Endothelial cell of umbilical vein (primary cell): ENCODE results near the gene ARFGAP3. TPM values are rescaled to one million over a fixed set of nuclear protein-coding genes. Genes with fewer than 3 reads are reported as not detected.

Source experiments
- BruUV-seq: library from RNA; stranded (reverse); fragments of 400-500 nt; replicated peaks from 2 replicates; lab custom pipeline; 2021; lab: Mats Ljungman, UMichigan
- CTCF ChIA-PET: fragments of 300-600, 350-600 bp; sonication (Branson Sonifier 250); formaldehyde crosslinking; loops from one replicate; lab custom pipeline; 2021; ENCODE audit warnings: antibody characterized with exemption, inconsistent platforms; lab: Charles Lee
- POLR2A ChIA-PET: fragments of 300-600, 350-600 bp; sonication (Branson Sonifier 250); formaldehyde crosslinking; loops from one replicate; lab custom pipeline; 2021; ENCODE audit warnings: antibody characterized with exemption, inconsistent platforms; lab: Charles Lee
- DNase-seq: peaks from one replicate; pipeline ENCODE4 v3.0.0-alpha.2; 2011; ENCODE audit warnings: low read depth, low spot score
- FAIRE-seq: peaks from 2 replicates; lab custom pipeline; 2011; peaks lifted over from hg19 to GRCh38; lab: Jason Lieb, UNC
- H2AFZ ChIP-seq: 2 replicates; pipeline ENCODE4 v1.6.0; 2012; ENCODE audit warnings: low read depth, low read length, control low read depth, inconsistent platforms
- H3K27ac ChIP-seq: 2 replicates; pipeline ENCODE4 v1.5.1; 2011; ENCODE audit warnings: low read depth, mild to moderate bottlenecking, control low read depth, low read length, moderate library complexity; ENCODE audit not compliant: insufficient read depth
- H3K27me3 ChIP-seq, 2 experiments: 2 replicates each; pipeline versions ENCODE4 v1.6.0 to v1.6.1; 2011; ENCODE audit warnings: low read length in 2 of 2, mixed read lengths in 1 of 2; ENCODE audit not compliant: control insufficient read depth in 2 of 2, insufficient read depth in 2 of 2
- H3K36me3 ChIP-seq, 2 experiments: 2 replicates in 1 of 2; 3 replicates in 1 of 2; pipeline ENCODE4 v1.5.1; 2011; ENCODE audit warnings: low read length in 2 of 2, mild to moderate bottlenecking in 1 of 2, moderate library complexity in 1 of 2; ENCODE audit not compliant: control insufficient read depth in 2 of 2, insufficient read depth in 2 of 2; ENCODE audit errors: extremely low read depth in 1 of 2
- H3K4me1 ChIP-seq: 3 replicates; pipeline ENCODE4 v1.5.1; 2011; ENCODE audit warnings: mild to moderate bottlenecking, low read length; ENCODE audit not compliant: control insufficient read depth, insufficient read depth; ENCODE audit errors: extremely low read depth
- H3K4me2 ChIP-seq: 2 replicates; pipeline ENCODE4 v1.6.1; 2011; ENCODE audit warnings: low read length, control low read depth, mixed read lengths; ENCODE audit not compliant: insufficient read depth
- H3K4me3 ChIP-seq, 3 experiments: fragments of 200-600 bp in 1 of 3; sonication (generic), shearing (Covaris generic) in 1 of 3; replicated peaks in 1 of 3; 2 replicates each; pipeline ENCODE4 v1.5.1; 2011 to 2016; ENCODE audit warnings: control low read depth in 3 of 3, low read length in 3 of 3, mild to moderate bottlenecking in 2 of 3, inconsistent platforms in 1 of 3, low read depth in 1 of 3, moderate library complexity in 1 of 3; ENCODE audit not compliant: insufficient read depth in 1 of 3
- H3K79me2 ChIP-seq: 2 replicates; pipeline ENCODE4 v1.6.0; 2012; ENCODE audit warnings: low read length, inconsistent platforms; ENCODE audit not compliant: control insufficient read depth, insufficient read depth
- H3K9ac ChIP-seq: replicated peaks from 2 replicates; pipeline ENCODE3; 2011; ENCODE audit warnings: low read length, control low read depth; ENCODE audit not compliant: insufficient read depth; ENCODE audit errors: extremely low read depth
- H3K9me1 ChIP-seq: replicated peaks from 3 replicates; pipeline ENCODE4 v1.6.0; 2011; ENCODE audit warnings: mild to moderate bottlenecking, low read length; ENCODE audit not compliant: control insufficient read depth, insufficient read depth; ENCODE audit errors: extremely low read depth
- H3K9me3 ChIP-seq: replicated peaks from 2 replicates; pipeline ENCODE4 v1.5.1; 2012; ENCODE audit warnings: low read length, inconsistent platforms; ENCODE audit not compliant: control insufficient read depth, insufficient read depth
- H4K20me1 ChIP-seq: replicated peaks from 2 replicates; pipeline ENCODE3; 2011; ENCODE audit warnings: mild to moderate bottlenecking, low read length; ENCODE audit not compliant: control insufficient read depth, insufficient read depth; ENCODE audit errors: extremely low read depth
- FOS ChIP-seq: IDR thresholded peaks from 2 replicates; pipeline ENCODE4 v1.6.1; 2011; ENCODE audit warnings: mild to moderate bottlenecking, low read length, moderate library complexity, borderline replicate concordance; ENCODE audit not compliant: insufficient read depth
- GATA2 ChIP-seq: IDR thresholded peaks from 2 replicates; pipeline ENCODE4 v1.7.0; 2011; ENCODE audit warnings: low read depth, mild to moderate bottlenecking, moderate library complexity, mixed read lengths, low read length; ENCODE audit not compliant: insufficient read length, insufficient read depth
- POLR2A ChIP-seq: IDR thresholded peaks from 2 replicates; pipeline ENCODE4 v1.6.1; 2012; ENCODE audit warnings: low read depth, mild to moderate bottlenecking, control low read depth, low read length
- POLR2AphosphoS5 ChIP-seq: IDR thresholded peaks from 2 replicates; pipeline ENCODE4 v1.6.1; 2012; ENCODE audit warnings: low read depth, mild to moderate bottlenecking, control low read depth, low read length, moderate library complexity; ENCODE audit not compliant: insufficient read depth
- dilution Hi-C: fragments of 300-500 bp; cut with MboI; formaldehyde crosslinking; loops from one replicate; pipeline ENCODE4 v1.15.0; 2019; ENCODE audit warnings: low sequenced_read_pairs; ENCODE audit not compliant: extremely low pct_ligation_motif_present
- intact Hi-C: fragments of 100-400 bp; cut with micrococcal nuclease; formaldehyde crosslinking; loops from one replicate; pipeline ENCODE4 v1.10.0; 2022
- polyA plus RNA-seq, 4 experiments: library from polyadenylated mRNA; depleted of rRNA in 3 of 4; stranded (reverse) in 3 of 4; unstranded in 1 of 4; fragments of >200 nt; gene quantifications; 2 replicates each; pipeline versions ENCODE4 v1.2.1 to v1.2.3, GENCODE V29; 2011 to 2012; ENCODE audit warnings: missing spikeins in 1 of 4
- total RNA-seq: library from RNA; stranded (reverse); gene quantifications from 2 replicates; pipeline ENCODE4 v1.2.3, GENCODE V29; 2021
- TF ChIP-seq, protein P1 (sequence below): IDR thresholded peaks from 2 replicates; pipeline ENCODE4 v1.6.1; 2011; ENCODE audit not compliant: insufficient read depth, insufficient read length

The ARFGAP3 gene
- total and polyA plus RNA-seq, 2 donors (not counting 3 experiments of a cell fraction or from before 2014, with no cell fraction given) = 29.1 to 33.4 TPM

DNA sequence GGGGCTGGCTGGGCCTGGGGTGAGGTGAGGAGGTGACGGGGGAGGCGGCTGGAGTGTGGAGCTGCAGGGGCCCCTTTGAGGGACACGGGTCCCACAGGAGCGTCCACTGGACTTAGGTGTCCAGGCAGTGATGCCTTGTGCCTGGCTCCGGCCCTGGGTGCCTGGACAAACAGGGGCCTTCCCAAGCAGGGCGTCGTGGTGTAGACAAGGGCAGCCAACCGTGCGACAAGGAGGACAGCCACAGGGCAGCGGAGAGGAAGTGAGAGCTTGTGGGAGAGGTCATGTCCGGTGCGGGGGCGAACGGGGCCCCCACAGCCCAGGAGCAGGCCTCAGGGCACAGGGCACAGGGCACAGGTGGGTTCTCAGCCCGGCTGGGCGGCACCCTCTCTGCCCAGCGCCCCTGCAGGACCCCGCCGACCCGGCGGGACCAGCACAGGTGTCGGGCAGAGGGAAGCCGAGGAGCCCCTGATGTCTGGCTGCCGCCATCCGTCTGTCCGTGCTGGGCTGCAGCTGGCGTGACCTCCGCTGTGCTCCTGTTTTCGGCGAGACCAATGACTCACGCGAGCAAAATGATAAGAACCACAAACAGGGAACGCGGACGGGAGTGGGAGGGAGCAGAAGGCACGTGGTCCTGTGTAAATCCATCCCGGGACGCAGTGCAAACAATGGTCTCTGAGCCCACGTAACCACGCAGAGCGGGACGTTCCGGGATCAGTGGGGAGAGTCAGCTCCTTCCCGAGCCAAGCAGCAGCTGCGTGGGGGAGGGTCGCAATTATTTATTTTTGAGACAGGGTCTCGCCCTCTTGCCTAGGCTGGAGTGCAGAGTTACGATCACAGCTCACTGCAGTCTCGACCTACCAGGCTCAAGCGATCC, 87.3 kb downstream of the ARFGAP3 start:
- Histone ChIP-seq H3K79me2 (no peaks in the 10 kb centered on the region), H3K9me1 (no peaks in the 10 kb centered on the region), H3K27ac (no peak overlapping the region), H4K20me1 (no peaks in the 10 kb centered on the region), H3K36me3 (no peaks in the 10 kb centered on the region), H3K4me1 (no peaks in the 10 kb centered on the region), H2AFZ (no peak overlapping the region), H3K9me3 (no peaks in the 10 kb centered on the region), H3K27me3 (no peaks in the 10 kb centered on the region), H3K4me3 (no peak overlapping the region), H3K9ac (no peak overlapping the region), H3K4me2 (no peak overlapping the region)
- FAIRE-seq = peak; percentile 67
- dilution Hi-C loops = no loop called here
- TF ChIP-seq FOS = peak; percentile 17
- TF ChIP-seq POLR2AphosphoS5 = peak; percentile 30
- TF ChIP-seq, protein P1, sequence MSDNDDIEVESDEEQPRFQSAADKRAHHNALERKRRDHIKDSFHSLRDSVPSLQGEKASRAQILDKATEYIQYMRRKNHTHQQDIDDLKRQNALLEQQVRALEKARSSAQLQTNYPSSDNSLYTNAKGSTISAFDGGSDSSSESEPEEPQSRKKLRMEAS = peak; percentile 61
- no peak for TF ChIP-seq POLR2A
- intact Hi-C loops = no loop called here
- CTCF ChIA-PET = interaction anchor here (1.0 to 1.1 kb wide), 3 partner anchors 14 to 191 kb away, joined by 3 read pairs; no protein-coding TSS in a partner anchor
- no TSS peak for BruUV-seq
- DNase-seq = peak; percentile 62
- POLR2A ChIA-PET = no interaction called here

DNA sequence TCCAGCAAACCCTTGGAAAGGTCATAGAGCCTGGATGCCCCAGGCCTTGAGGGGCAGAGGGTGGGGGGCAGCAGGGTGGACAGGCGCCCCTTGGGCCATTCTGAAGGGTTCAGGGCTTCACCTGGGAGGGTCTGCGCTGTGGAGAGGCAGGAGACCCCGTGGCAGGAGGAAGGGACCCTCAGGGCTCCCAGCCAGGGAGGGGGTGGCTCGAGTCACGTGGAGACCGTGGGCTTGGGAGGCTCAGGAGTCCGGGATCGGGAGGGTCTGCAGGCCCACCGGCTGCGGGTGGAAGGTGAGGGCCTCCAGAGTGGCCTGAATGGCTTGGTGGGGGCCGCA, 87.9 kb downstream of the ARFGAP3 start:
- Histone ChIP-seq H3K4me1 (no peaks in the 10 kb centered on the region), H3K9me1 (no peaks in the 10 kb centered on the region), H3K27me3 (no peaks in the 10 kb centered on the region), H3K9me3 (no peaks in the 10 kb centered on the region), H3K9ac (no peak overlapping the region), H3K27ac (no peak overlapping the region), H4K20me1 (no peaks in the 10 kb centered on the region), H2AFZ (no peak overlapping the region), H3K4me3 (no peak overlapping the region), H3K36me3 (no peaks in the 10 kb centered on the region), H3K79me2 (no peaks in the 10 kb centered on the region), H3K4me2 (no peak overlapping the region)
- intact Hi-C loops (no loop called here), dilution Hi-C loops (no loop called here)
- FAIRE-seq = no peak
- ChIA-PET CTCF (no interaction called here), POLR2A (no interaction called here)
- no TSS peak for BruUV-seq
- TF ChIP-seq GATA2 = no peak
- DNase-seq = no peak
